Renal pelvis (tissue), 4 donors: ENCODE data around the gene TMEM255B. TPM values are rescaled to one million over a fixed set of nuclear protein-coding genes. Genes with fewer than 3 reads are reported as not detected.
"Not testable (repeated sequence)": the region's sequence is repeated elsewhere in the genome, so short reads cannot be mapped to it uniquely, and the experiment has no call there.

Experiments
- DNase-seq: peaks from one replicate; pipeline ENCODE4 v3.0.0-alpha.2; 2013
- polyA plus RNA-seq, 3 donors: library from polyadenylated mRNA; unstranded; fragments of 120-200 nt; gene quantifications; one replicate each; pipeline ENCODE4 v1.2.1, GENCODE V29; 2013; ENCODE audit not compliant: insufficient read length in 3 of 3

The TMEM255B gene
- polyA plus RNA-seq, 3 donors = 7.1 to 9.5 (median 8.4) TPM

DNA sequence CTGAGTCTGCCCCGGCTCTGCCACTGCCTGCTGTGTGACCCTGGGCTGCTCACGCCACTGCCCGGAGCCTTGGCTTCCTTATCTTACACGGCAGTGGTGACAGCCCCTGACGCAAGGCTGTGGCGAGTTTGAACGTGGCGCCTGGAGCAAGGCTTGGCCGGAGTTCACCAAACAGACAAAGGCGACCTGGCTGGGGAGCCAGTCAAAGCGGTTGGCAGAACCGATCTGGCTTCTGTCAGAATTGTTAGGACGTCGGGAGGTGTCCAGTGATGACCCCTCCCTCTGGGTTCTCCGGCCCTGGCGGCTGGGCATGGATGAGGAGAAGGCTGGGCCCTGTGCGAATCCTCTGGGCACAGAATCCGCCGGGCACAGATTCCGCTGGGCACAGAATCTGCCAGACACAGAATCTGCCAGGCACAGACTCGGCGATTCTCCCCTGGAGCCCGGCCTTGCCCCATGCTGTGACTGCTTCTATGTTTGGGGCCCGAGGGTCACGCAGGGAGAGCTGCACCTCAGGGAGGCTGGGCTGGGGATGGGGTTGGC lies 11.7 kb upstream of the TMEM255B start:
- DNase-seq = no peak

DNA sequence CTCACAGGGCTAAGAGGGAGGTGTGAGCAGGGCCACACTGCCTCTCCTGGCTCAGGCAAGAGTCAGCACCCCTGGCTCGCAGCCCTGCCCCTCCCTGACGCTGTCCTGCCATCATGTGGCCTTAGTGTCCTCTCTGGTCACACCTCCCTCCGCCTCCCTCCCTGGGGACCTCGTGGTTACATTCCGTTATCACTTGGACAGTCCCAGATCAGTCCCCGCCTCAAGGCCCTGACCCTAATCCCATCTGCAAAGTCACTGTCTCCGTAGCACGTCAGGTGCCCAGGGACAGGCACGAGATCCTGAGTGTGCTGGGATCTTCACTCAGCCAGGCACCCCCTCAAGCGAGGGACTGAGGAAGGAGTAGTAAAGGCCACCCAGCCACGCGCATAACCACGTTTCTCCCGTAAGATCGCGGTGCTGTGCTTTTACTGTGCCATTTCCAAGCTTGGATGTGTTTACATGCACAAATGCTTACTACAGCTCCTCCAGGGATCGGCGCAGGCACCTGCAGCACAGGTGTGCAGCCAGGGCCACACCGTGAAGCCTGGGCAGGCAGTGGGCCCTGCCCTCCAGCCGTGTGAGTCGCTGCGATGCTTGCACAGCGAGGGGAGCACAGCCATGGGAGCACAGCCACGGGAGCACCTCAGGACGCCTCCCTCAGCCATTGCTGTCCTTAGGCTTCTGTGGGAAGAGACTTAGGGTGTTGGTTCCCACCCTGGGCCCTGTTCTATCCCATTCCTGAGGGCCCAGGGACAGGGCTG lies 10.7 kb upstream of the TMEM255B start:
- no peak for DNase-seq

DNA sequence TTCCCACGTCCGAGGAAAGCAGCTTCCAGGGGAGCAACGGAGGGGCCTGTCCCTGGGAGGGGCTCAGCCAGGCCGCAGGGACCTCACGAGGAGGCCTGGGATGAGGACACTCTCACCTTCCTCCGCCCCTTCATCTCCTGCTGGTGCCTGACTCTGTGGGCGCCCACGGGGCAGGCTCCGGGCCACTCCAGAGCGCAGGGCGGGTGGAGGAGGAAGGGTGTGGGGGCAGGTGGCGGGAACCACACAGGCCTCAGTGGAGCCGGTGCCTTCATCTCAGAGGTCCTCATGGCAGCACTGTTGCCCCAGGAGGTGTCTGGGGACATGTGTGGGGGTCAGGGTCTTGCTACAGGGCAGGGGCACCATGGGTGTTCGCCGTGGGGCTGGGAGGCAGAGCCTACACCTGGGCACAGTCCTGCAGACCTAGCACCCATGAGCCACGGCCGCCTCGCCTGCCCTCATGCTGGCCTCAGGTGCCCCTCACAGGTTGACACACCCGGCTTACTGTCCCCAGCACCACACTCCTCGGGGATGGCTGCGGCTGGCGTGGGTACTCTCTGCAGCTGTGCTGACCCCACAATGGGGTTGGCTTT lies 10.1 kb upstream of the TMEM255B start:
- DNase-seq = no peak

DNA sequence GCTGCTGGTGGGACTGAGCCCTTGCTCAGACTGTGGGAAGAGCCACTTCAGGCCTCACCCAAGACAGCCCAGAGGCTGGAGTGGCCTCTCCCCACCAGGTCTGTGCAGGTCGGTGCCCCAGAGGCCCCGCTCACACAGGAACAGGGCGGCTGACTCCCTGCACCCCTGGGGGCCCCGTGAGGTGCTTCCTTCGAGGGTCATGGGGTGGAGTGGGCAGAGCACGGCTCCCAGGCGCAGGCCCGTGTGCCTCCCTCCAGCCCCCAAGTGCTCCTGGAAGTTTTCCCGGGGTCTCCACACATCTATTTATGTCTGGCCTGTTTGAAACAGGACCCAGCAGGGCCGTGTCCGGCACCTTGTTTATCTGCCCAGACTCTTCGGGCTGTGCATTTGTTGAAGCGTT lies 9.5 kb upstream of the TMEM255B start:
- no peak for DNase-seq

DNA sequence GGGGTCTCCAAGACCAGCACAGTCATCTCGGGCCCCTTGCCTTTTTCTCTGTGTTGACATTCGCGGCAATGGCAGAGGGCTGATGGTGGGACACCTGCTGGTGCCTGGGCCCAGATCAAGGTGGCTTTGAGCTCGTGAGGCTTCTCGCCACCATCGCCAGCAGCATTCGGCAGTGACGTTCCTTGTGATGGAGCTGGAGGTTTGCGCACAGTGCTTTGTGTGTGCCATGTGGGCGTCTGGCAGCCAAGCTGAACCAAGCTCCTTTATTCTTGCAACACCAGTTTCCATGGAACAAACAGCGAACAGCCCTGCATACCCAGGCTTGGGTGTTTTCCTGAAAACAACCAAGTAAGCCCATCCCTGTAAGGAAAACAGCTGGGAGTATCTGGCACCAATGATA lies 9.1 kb upstream of the TMEM255B start:
- no peak for DNase-seq

DNA sequence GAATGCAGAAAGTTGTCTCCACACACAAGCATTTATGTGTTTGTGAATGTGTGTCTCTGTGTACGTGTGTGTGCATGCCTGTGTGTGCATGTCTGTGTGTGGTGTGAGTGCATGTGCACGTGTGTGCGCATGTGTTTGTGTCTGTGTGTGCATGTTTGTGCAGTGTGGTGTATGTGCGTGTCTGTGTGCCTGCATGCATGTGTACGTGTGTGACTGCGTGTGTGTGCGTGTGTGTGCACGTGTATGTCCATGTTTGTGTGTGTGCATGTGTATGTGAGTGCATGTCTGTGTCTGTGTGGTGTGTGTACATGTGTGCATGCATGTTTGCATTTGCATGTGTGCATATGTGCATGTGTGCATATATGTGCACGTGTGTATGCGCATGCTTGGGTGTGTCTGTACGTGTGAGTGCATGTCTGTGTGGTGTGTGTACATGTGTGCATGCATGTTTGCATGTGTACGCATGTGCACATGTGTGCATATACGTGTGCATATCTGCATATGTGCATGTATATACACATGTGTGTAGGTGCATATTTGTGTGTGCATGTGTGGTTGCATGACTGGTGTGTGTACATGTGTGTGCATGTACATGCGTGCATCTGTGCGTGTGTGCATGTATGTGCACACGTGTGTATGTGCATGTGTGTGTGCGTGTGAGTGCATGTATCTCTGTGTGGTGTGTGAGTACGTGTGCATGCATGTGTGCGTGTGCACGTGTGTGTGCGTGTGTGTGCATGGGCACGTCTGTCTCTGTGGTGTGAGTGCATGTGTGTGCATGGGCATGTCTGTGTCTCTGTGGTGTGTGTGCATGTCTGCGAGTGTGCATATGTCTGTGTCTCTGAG lies 8.2 kb upstream of the TMEM255B start:
- DNase-seq = no peak

DNA sequence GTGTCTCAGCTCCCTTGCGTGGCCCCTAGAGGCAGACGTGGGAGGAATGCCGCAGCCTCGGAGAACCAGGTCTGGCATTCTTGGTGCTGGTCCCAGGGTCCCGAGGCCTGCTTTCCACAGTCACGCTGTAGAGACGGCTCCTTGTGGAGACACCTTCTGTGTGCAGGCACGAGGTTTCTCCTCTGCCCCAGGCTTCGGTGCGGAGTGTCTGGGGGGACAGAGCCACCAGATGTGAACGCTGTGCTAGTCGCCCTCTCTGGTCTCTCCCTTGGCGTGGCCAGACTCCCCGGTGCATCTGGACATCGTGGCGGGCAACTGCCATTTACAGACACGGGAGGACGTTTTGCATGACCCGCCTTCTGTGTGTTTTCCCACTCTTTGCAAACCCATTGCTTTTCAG lies 7.5 kb upstream of the TMEM255B start:
- DNase-seq = no peak

DNA sequence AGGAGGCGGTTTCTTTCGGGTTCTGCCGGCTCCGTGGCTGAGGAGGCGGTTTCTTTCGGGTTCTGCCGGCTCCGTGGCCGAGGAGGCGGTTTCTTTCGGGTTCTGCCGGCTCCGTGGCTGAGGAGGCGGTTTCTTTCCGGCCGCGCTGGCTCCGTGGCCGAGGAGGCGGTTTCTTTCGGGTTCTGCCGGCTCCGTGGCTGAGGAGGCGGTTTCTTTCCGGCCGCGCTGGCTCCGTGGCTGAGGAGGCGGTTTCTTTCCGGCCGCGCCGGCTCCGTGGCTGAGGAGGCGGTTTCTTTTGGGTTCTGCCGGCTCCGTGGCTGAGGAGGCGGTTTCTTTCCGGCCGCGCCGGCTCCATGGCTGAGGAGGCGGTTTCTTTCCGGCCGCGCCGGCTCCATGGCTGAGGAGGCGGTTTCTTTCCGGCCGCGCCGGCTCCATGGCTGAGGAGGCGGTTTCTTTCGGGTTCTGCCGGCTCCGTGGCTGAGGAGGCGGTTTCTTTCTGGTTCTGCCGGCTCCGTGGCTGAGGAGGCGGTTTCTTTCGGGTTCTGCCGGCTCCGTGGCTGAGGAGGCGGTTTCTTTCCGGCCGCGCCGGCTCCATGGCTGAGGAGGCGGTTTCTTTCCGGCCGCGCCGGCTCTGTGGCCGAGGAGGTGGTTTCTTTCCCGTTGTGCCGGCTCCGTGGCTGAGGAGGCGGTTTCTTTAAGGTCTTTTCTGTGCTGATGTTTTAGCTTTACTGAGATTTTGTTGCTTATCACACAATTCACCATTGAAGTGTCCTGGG lies 6.6 kb upstream of the TMEM255B start:
- DNase-seq = not testable (repeated sequence)

DNA sequence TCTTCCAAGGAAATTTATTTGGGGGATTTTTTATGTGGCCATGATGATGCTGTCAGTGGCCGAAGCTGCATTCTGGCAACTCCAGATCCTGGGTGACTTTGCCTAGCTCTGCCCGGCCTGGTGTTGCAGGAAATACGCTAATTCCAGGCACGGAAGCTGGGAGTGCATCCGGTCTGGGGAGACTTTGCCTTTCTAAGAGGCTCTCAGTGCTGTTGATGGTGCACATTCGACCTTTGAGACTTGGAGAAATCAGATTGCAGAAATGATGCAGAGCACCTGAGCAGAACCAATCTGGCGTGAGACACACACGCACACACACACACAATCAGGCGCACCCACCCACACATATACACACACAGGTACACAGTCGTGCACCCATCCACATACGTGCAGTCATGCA lies 5.9 kb upstream of the TMEM255B start:
- DNase-seq = no peak

DNA sequence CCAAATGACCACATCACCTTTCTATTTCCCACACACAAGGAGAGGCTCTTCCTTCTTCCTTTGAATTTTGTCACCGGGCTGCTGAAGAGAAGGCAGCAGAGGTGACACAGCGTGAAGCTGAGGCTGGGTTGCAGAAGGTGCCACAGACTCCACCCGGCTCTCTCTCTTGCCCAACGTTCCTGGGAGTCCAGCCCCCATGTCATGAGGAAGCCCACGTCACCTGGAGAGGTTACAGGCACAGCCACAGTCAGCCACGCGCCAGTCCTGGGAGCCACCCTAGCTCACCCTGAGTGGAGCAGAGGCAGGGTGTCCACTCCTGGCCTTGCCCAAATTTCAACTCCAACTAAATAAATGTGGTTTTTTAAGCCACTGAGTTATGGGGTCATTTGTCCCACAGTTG lies 4.8 kb upstream of the TMEM255B start:
- no peak for DNase-seq

DNA sequence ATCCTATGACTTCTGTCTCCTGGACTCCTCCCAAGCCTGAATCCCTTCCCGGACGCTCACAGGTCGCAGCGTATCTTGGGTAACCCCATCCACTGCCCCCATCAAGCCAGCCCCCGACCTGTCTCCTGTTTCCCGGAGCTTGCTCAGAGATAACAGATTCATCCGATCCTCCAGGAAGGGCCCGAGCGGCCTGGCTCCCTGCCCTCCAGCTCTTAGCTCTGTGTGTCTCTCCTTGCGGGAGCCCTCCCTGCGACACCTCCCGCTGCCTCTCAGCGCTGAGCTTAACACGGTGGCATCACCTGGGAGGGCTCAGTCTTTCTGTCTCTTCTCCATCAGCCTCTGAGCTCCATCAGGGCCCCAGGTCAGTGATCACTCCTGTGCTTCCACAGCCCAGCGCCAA lies 4.3 kb upstream of the TMEM255B start:
- no peak for DNase-seq

DNA sequence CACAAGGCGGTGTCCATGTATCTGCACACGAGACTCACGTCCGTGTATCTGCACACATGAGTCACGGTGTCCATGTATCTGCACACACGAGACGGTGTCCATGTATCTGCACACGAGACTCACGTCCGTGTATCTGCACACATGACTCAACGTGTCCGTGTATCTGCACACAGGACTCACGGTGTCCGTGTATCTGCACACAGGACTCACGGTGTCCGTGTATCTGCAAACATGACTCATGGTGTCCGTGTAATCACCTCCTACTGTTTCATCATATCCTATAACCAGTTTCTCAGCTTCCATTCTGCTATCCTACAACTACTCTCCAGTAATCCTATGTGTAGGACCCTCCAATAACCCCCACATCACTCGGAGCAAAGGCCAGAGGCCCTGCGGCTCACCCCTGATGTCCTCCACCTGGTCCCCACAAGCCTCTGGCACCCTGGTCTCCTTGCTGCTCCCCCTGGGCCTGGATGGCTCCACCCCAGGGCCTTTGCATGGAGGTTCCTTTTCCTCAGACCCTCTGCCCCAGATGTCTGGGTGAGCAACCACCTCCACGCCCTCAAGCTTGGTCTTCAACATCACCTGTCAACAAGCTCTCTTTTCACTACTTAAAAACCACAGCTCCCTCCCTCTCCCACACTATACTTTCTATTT lies 2.5 kb upstream of the TMEM255B start:
- DNase-seq = no peak

DNA sequence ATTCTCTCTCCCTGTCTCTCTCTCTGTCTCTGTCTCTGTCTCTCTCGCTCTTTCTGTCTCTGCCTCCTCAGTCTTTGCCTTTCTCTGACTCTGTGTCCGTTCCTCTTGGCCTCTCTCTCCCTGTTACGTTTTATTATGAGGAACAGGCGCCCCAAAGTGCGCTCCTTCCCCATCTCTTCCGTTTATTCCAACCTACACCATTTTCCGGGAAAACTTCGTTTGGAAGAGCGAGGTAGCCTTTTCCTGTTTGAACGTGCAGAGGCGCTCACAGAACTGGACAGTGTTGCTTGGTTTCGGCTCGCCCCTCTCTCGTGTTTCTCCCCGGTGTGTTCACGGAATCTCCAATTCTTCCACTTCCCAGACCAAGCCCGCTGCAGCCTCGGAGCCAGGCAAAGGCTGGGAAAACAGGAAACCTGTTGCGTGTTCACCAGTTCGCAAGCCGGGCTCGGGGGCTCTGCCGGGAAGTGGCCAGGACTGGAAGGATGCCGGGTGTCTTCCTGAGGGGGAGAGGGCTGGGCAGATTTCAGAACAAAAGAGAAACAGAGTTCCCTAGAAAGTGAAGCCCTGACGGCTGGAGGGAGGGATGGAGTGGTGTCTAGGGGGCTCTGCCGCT lies 605 bp downstream of the TMEM255B start:
- no peak for DNase-seq

DNA sequence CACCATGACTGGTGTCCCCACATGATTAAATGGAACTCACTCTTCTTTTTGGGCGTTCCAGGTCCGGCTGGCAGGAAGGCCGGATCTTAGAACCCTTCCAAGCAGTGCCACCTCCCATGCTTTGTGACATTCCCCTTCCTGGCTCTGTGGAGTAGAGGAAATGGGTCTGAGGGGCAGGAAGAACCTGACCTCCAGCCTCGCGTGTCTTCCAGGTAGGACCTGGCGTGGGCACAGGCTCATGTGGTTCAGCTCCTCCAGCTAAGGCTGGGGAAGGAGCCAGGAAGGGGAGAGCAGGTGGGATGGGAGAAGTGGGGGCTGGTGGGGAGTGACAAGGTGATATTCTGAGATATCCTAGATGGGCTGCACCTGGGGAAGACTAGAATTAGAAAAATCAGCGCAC lies 2.1 kb downstream of the TMEM255B start:
- no peak for DNase-seq

DNA sequence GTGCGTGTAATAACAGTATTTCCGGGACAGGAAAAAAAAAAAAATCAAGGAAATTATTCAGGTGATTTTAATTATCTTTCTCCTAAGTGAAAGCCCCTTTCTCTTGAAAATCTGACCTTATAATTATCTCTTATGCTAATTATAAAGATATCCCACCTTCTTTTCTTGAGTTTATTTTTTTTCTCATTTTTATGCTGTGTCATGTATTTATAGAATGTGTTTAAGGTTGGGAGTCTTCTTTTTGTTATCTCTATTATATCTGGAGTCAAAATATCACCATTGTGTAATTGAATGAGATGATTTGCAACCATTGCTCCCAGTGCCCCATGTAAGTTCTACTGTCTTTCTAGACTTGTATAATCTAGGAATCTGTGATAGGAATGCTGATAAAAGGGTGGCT lies 3.0 kb downstream of the TMEM255B start:
- DNase-seq = no peak

DNA sequence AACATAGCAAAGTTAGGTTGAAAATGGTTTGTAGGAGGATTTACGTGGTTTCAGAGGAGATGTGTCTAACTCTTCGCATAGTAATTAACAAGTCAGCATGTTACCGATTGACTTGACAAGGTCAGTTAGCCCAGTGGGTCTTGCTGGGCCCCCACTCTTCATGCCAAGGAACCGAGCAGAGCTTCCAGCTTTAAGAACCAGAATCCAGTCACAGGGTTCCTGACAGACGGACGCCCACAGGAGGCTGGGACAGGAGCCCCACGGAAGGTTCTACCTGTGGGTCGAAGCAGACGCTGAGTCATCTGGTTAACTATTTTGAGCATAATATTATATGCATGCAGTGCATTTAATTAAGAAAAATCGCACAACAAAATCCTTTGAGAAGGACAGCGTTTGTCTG lies 3.5 kb downstream of the TMEM255B start:
- no peak for DNase-seq

DNA sequence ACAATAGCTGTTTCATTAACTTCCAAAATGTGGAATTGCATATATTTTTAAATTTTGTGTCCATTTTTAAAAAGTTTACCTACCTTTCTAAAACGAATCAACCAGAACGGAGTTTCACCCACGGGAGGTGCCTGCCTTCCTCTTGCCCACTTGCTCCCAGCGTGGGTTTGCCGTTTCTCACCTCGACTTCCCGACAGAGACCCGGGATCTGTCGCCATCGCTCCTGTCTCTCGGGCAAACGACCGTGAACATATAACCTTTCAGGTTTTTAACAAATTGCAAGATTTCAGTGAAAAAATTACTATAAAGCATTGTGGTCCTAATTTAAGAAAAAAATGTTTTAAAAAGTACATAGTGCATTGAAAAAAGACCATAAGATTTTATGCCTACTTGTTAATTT lies 4.2 kb downstream of the TMEM255B start:
- DNase-seq = no peak

DNA sequence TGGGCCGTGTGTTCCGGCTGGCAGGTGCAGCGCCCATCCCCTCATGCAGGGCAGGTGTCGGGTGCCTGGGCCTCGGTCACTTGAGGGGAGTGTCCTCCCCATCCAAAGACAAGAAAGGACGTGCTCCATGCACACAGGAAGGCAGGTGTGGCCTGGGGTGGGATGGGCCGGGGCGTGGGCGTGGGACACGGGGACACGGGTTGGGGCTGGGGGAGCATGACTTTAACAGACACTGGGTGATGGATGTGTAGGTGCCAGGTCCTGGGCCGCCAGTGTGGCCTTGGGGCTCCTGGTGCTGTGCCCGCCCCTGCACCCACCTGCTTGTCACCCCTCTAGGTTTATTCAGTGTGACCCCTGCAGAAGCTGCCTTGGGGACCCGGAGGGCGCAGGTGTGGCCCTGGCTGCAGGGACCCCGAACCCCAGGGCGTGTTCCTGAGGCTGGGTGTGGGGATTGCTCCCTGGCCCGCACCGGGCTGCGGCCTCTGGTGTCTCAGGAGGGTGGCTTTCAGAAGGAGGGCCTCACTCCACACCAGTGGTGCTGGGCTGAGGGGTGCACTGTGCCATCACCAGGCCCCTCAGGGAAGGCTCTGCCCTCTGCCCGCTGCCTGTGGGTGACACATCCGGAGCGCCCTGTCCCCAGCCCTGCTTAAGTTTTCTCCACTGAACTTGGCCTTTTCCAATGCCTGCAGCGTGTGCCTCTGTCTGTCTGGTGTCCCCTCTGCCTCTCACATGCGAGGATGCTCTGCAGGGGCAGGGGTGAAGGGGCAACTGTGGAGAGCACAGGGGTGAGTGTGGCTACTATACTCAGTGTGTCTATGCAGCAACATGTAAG lies 5.2 kb downstream of the TMEM255B start:
- DNase-seq = no peak

DNA sequence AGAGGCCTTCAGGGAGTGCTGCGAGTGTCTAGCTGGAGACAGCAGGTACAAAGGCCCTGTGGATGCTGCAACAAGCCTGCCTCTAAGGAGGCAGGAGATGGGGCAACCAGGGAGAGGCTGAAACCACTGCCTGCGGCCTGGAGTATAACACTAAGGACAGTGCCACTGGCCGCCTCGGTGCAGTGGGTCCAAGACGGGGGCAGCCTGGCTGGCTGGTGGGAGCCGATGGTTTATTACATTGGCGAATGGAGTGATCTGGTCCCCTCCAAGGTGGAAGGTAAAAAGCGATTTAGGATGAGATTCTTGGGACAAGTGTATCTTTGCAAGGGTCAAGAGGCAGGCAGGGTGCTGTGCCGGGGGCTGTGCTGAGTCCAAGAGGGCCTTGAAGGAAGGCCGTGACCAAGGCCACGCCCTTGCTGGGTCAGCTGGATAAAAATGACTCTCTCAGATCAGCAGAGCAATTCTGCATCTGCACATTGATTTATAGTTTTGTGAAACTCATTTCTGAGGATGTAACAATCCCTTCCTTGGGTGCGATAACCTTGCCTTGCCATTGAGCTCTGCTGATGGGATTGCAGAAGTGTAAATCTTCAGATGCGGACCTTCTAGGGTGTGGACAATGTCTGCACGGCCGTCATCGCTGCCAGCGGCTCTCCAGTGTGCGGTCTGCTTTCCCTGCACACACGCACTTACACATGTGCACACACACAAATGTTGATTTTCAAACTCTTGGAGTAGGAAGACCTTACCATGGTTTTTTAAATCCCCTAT lies 6.0 kb downstream of the TMEM255B start:
- DNase-seq = no peak
